ENCODE results near the gene RPS3A.

GRCh38 chr4:151091047-151091446 lies 8.4 kb upstream of the RPS3A start:
- TF ChIP-seq POLR2A (IDR thresholded peaks at IDR 0.05; ENCODE audit: low read length), result no peak
- TF ChIP-seq GATA1 (IDR thresholded peaks at IDR 0.05; ENCODE audit: low read depth, low read length), result no peak

All from erythroblast (primary cell).